Ecto neural progenitor cell (in vitro differentiated cells): ENCODE measurements around the gene ARHGDIB.

ENCODE experiments used
- DNase-seq: peaks from one replicate; pipeline ENCODE4 v3.0.0-alpha.2; 2018; ENCODE audit warnings: low spot score

Gene ARHGDIB

GRCh38 chr12:14930299-14930698 is 31.1 kb downstream of the ARHGDIB start:
- no peak for DNase-seq

DNA sequence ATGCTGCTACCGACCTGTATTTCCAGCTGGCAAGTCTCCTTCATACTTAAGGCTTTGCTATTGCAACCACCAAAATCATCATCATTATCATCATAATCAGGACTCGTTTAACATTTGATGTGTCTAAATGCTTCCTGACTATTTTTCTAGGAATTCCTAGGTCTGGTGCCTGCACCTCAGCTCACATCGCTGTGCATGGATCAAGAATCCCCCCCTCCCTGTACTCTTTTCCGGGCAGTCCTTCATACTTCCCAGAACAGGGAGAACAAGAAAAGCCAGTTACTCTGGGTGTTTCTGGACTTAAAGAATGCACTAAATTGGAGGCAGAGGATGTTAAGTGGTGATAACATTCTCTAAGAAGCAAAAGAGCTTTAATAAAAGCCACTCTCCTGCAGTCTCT is 32.5 kb downstream of the ARHGDIB start:
- no peak for DNase-seq

- DNase-seq = no peak
Measured at GRCh38 chr12:14927267-14927666, 34.1 kb downstream of the ARHGDIB start.

DNA sequence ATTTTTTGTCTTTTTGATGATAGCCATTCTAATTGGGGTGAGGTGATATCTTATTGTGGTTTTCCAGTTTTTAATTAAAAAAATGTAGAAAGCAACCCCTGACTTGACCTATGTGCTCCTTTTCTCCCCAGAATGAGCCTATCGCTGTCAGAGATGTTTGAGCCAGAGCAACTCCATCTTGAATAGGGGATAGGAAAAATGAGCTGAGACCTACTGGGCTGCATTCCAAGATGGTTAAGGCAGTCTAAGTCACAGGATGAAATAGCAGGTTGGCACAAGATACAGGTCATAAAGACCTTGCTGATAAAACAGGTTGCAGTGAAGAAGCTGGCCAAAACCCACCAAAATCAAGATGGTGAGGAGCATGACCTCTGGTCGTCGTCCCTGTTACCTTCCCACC is 36.9 kb downstream of the ARHGDIB start:
- DNase-seq = no peak

- no peak for DNase-seq
Measured at GRCh38 chr12:14923944-14924343, 37.5 kb downstream of the ARHGDIB start.

DNA sequence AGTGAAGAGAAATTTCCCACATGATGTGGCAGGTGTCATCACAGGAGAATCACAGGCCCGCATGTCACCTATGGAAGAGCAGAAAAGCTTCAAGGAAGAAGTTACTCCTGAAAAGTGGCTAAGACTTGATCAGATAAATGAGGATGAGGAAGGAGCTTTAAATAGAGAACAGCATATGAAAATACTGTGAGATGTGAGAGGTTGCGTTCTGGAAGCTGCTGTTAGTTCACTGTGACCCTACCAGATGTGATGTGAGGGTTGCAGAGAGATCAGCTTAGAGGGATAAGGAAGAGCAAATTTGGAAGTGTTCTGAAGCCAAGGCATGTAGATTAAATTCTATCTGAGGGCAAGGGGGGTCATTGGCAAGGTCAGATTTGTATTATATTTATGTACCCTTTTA is 40.2 kb downstream of the ARHGDIB start:
- DNase-seq = no peak

- DNase-seq = no peak
Measured at GRCh38 chr12:14920475-14921126, 40.8 kb downstream of the ARHGDIB start.

DNA sequence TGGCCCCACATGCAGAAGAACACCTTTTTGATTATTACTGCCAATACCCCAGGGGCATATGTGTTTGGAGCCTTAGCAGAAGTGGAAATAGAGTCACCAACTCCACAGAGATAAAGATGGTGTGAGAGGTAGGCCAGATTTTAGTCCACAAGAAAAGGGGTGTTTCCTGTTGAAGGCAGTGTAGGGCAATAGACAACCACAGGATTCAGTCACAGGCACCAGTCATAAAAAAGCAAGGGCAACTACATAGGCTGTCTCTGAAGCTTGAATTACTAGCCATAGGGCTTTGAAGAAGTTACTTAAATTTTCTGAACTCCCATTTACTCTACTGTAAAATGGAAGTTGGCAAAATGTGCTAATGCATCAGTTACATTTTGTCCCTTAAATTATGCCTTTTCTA is 41.9 kb downstream of the ARHGDIB start:
- DNase-seq = no peak

- DNase-seq = no peak
Measured at GRCh38 chr12:14915736-14916135, 45.7 kb downstream of the ARHGDIB start.

DNA sequence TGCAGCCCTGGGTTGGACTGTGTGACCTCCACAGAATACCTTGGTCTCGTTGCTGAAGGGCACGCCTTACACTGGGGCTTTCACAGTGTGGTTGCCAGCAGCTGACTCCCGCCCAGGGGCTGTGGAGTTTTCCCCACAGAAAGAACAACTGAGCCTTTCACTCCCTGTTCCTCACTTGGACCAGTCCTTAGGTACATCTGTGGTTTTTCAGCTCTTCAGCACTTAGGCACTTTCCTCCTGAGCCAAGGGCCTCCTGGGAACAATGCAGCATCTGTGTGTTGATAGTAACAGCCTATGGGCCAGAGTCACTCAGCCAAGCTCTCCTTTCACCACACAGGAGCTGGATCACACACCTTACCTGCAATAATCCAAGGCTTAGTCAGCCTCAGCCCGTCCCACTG is 48.0 kb downstream of the ARHGDIB start:
- DNase-seq = no peak

- no peak for DNase-seq
Measured at GRCh38 chr12:14911131-14911530, 50.3 kb downstream of the ARHGDIB start.

DNA sequence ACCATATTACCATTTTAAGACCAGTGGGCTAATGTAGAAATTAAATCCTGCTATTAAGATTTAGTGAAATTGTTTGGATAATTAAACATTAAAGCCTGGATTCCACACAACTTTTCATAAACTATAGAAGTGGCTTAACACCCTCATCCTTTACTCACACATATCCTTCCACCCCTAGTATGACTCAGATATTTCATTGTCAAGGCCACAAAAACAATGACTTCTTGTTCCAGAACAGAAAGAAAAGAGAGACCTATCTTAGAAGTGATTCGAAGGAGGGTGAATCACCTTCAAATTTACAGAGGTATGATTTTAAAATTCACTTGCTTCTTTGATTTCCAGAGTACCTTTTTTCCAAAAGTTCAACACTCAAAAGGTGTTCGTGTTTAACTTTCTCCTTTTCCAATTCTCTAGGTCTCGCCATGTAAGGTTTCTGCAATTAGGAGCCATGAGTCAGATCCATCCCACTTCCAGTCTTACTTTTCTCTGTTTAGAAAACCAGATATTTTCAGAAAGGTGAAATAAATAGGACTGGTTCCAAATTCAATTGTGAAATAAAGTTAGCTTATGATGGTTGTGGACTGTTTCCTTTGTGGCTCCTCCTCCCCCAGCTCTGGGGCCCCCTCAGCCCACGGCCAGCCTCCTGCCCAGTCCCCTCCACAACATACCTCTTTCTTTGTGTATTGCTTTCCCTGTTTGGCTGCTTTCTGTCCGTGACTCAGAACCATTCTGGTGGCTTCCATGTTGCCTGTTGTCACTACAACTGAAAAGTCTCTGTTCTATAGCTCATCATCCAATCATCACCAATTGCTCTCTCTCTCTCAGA is 51.1 kb downstream of the ARHGDIB start:
- DNase-seq = no peak

- no peak for DNase-seq
Measured at GRCh38 chr12:14907953-14908352, 53.4 kb downstream of the ARHGDIB start.

DNA sequence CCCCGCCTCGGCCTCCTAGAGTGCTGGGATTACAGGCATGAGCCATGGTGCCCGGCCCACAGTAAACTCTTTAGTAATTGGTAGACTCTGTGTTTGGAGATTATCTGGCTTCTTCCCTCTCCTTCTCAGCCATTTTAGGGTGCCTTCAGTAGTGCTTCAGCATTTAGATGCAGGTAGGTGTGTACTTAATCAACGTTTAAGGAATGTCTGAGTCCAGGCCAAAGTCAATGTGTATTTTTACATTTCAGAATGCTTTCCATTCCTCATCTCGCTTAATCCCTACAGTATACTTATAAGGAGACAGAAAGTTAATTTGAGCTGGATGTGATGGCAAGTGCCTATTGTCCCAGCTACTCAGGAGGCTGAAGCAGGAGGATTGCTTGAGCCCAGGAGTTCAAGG is 55.3 kb downstream of the ARHGDIB start:
- DNase-seq = no peak

- no peak for DNase-seq
Measured at GRCh38 chr12:14905269-14906004, 56.0 kb downstream of the ARHGDIB start.

- DNase-seq = no peak
Measured at GRCh38 chr12:14904854-14905253, 56.5 kb downstream of the ARHGDIB start.

- no peak for DNase-seq
Measured at GRCh38 chr12:14903386-14904098, 57.9 kb downstream of the ARHGDIB start.

DNA sequence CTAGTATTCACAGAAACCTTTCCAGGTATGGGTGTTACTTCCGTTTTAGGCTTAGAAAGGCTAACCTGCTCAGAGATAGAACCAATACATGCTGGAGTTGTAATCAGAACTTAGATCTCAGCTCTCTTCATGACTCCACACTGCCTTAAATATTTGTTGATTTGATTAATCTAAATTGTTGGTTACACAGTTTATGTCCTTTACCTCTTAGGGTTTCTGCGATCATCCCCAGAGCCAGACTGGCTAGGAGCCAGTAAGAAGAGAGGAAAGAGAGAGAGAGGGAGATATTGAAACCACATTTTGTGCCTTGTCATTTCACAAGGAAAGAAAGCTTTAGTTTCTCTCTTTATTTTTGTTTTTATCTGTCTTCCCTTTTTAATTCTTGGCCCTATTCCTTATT is 58.9 kb downstream of the ARHGDIB start:
- no peak for DNase-seq

- no peak for DNase-seq
Measured at GRCh38 chr12:14901228-14901562, 60.2 kb downstream of the ARHGDIB start.

DNA sequence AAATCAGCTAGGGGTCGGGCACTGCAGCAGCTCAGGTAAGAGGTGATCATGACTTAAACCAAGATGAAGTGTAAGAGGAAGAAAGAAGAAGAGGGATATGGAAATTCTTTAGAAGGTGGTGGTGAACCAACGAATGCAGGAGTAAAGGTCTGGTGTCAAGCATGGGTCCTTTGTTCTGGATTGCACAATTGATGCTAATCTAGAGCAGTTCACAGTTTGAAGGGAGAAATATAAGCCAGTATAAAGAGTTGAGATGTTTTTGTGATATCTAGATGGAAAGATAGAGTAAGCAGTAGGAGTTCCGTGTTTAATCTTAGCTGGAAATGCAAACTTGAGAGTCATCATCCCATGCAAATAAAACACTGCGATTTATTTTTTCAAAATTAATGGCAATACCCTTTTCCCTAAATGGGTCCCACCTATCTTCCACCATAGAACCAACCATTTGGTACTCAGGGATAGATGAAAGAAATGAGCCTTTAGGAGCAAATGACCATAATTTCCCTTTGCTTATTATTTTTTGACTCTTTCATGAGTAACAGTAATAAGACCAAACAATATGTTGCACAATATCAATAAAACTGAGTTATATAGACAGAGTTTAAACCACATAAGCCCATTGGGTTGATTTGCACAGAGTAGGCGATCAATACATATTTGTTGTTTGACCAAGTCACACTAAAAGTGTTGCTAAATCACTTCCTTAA is 60.7 kb downstream of the ARHGDIB start:
- no peak for DNase-seq

GRCh38 chr12:14896521-14897169 is 64.8 kb downstream of the ARHGDIB start:
- DNase-seq = no peak
